NCI-H2107 (cell line): Measurements from ENCODE around the gene AKT2.
A peak's percentile ranks its signal among the peaks of the same experiment; 100 is the strongest.
"Not testable (repeated sequence)": the region's sequence is repeated elsewhere in the genome, so short reads cannot be mapped to it uniquely, and the experiment has no call there.

Source experiments
- DNase-seq: peaks from one replicate; lab custom pipeline; 2025; lab: John Stamatoyannopoulos, UW

Gene AKT2

GRCh38 chr19:40234429-40235237, 50.5 kb downstream of the AKT2 start:
- DNase-seq, result no peak

- no peak for DNase-seq
Measured at GRCh38 chr19:40233811-40234389, 51.2 kb downstream of the AKT2 start.

- no peak for DNase-seq
Measured at GRCh38 chr19:40232949-40233810, 52.0 kb downstream of the AKT2 start.

GRCh38 chr19:40232479-40232878, 52.7 kb downstream of the AKT2 start:
- DNase-seq, result no peak

GRCh38 chr19:40231544-40232424, 53.4 kb downstream of the AKT2 start:
- no peak for DNase-seq

GRCh38 chr19:40231057-40231456, 54.1 kb downstream of the AKT2 start:
- no peak for DNase-seq

- no peak for DNase-seq
Measured at GRCh38 chr19:40229926-40230417, 55.2 kb downstream of the AKT2 start.

GRCh38 chr19:40229484-40229883, 55.7 kb downstream of the AKT2 start:
- DNase-seq, result no peak

- DNase-seq, result no peak
Measured at GRCh38 chr19:40228863-40229262, 56.3 kb downstream of the AKT2 start.

- no peak for DNase-seq
Measured at GRCh38 chr19:40228346-40228745, 56.8 kb downstream of the AKT2 start.

- no peak for DNase-seq
Measured at GRCh38 chr19:40225440-40226305, 59.5 kb downstream of the AKT2 start.

GRCh38 chr19:40224342-40225150, 60.6 kb downstream of the AKT2 start:
- no peak for DNase-seq

GRCh38 chr19:40223135-40223822, 61.9 kb downstream of the AKT2 start:
- no peak for DNase-seq

GRCh38 chr19:40221858-40222619, 63.1 kb downstream of the AKT2 start:
- DNase-seq, result peak; percentile 68

- no peak for DNase-seq
Measured at GRCh38 chr19:40220674-40221073, 64.5 kb downstream of the AKT2 start.

- DNase-seq, result no peak
Measured at GRCh38 chr19:40219721-40220276, 65.3 kb downstream of the AKT2 start.

- not testable (repeated sequence) for DNase-seq
Measured at GRCh38 chr19:40219029-40219428, 66.1 kb downstream of the AKT2 start.
